NCI-H1417 (cell line): Measurements from ENCODE around the gene ZNF776.
"Not testable (repeated sequence)": the region's sequence is repeated elsewhere in the genome, so short reads cannot be mapped to it uniquely, and the experiment has no call there.

Source experiments
- DNase-seq, 3 experiments: peaks; one replicate each; lab custom pipeline; 2025; lab: John Stamatoyannopoulos, UW

Gene ZNF776

GRCh38 chr19:57778336-57778735, 31.7 kb downstream of the ZNF776 start:
- no peak for DNase-seq

GRCh38 chr19:57779220-57779845, 32.7 kb downstream of the ZNF776 start:
- no peak for DNase-seq

- no peak for DNase-seq
Observed at GRCh38 chr19:57786286-57786685, 39.7 kb downstream of the ZNF776 start.

GRCh38 chr19:57786906-57787305, 40.3 kb downstream of the ZNF776 start:
- DNase-seq, result no peak

GRCh38 chr19:57788114-57788692, 41.6 kb downstream of the ZNF776 start:
- no peak for DNase-seq

- DNase-seq, result no peak
Observed at GRCh38 chr19:57789288-57789687, 42.7 kb downstream of the ZNF776 start.

GRCh38 chr19:57796580-57796979, 50.0 kb downstream of the ZNF776 start:
- not testable (repeated sequence) for DNase-seq

GRCh38 chr19:57800696-57801095, 54.1 kb downstream of the ZNF776 start:
- no peak for DNase-seq

GRCh38 chr19:57802269-57802668, 55.7 kb downstream of the ZNF776 start:
- DNase-seq, result no peak

- no peak for DNase-seq
Observed at GRCh38 chr19:57803265-57803593, 56.6 kb downstream of the ZNF776 start.

- DNase-seq, result no peak
Observed at GRCh38 chr19:57803594-57804325, 57.1 kb downstream of the ZNF776 start.

- DNase-seq, result no peak
Observed at GRCh38 chr19:57807541-57807940, 60.9 kb downstream of the ZNF776 start.
